A549 (cell line): Measurements from ENCODE around the gene NR2F1.

Source experiments
- CEBPB ChIP-seq, 2 experiments: fragments of >200 bp in 1 of 2; sonication (Bioruptor Twin) in 1 of 2; formaldehyde crosslinking in 1 of 2; IDR thresholded peaks; 2 replicates each; pipeline ENCODE4 v1.6.1; 2012 to 2016
- CHD2 ChIP-seq: fragments of 150-350 bp; IDR thresholded peaks from 2 replicates; pipeline ENCODE4 v1.6.1; 2014; ENCODE audit warnings: low read length; ENCODE audit not compliant: partially characterized antibody
- CTCF ChIP-seq: fragments of >200 bp; sonication (Bioruptor Twin); formaldehyde crosslinking; IDR thresholded peaks from 3 replicates; pipeline ENCODE4 v1.5.1; 2016
- POLR2A ChIP-seq: IDR thresholded peaks from 2 replicates; pipeline ENCODE4 v1.6.1; 2012; ENCODE audit warnings: mild to moderate bottlenecking, low read length
- USF2 ChIP-seq: fragments of 450-650 bp; IDR thresholded peaks from 2 replicates; pipeline ENCODE4 v1.6.1; 2014; ENCODE audit warnings: antibody characterized with exemption
- ZSCAN20 ChIP-seq: fragments of 250-450 bp; sonication (Bioruptor Pico); IDR thresholded peaks from 2 replicates; pipeline ENCODE4 v1.8.0; 2022; ENCODE audit warnings: mild to moderate bottlenecking, moderate library complexity

DNA sequence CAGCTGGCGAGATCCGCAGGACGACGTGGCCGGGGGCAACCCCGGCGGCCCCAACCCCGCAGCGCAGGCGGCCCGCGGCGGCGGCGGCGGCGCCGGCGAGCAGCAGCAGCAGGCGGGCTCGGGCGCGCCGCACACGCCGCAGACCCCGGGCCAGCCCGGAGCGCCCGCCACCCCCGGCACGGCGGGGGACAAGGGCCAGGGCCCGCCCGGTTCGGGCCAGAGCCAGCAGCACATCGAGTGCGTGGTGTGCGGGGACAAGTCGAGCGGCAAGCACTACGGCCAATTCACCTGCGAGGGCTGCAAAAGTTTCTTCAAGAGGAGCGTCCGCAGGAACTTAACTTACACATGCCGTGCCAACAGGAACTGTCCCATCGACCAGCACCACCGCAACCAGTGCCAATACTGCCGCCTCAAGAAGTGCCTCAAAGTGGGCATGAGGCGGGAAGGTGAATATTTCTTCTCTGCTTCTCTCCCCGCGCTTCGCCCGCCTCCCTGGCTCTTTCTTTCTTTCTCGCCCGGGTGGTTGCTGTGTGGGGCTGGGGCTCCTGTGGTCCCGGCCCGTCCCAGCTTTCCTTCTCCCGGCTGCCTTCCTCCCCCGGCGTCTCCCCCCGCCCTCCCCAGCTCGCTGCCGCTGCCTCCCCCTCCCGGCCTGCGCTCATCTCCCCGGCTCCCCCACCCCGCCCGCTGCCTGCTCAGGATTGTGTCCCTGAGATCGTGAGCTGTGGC, 2.2 kb downstream of the NR2F1 start:
- TF ChIP-seq CHD2 = no peak
- no peak for TF ChIP-seq CEBPB (IDR thresholded peaks at IDR 0.05)
- no peak for TF ChIP-seq ZSCAN20 (CRISPR knock-in tag)
- TF ChIP-seq CTCF = no peak
- TF ChIP-seq POLR2A = peak; percentile 2; the same call in 1 of the 2 replicates
- TF ChIP-seq USF2 = no peak
